ENCODE data around the gene ZNF805. TPM values are rescaled to one million over a fixed set of nuclear protein-coding genes. Genes with fewer than 3 reads are reported as not detected.
A peak's percentile ranks its signal among the peaks of the same experiment; 100 is the strongest.

ZNF805 gene
- polyA plus RNA-seq, 1 of the 3 experiments (the other 2 are of a cell fraction): 1.5 TPM

- no peak for TF ChIP-seq MAX (IDR thresholded peaks at IDR 0.05; ENCODE audit: low read depth)
- no peak for TF ChIP-seq RAD21 (IDR thresholded peaks at IDR 0.05; ENCODE audit: low read length)
- TF ChIP-seq MEF2A (IDR thresholded peaks at IDR 0.05; ENCODE audit: borderline replicate concordance, low read depth): no peak
- peak; percentile 46; the same call in 1 of the 2 replicates for TF ChIP-seq NFIC (IDR thresholded peaks at IDR 0.05; ENCODE audit: borderline replicate concordance)
- TF ChIP-seq EP300 (IDR thresholded peaks at IDR 0.05; ENCODE audit: borderline replicate concordance in 1 of 2, low read depth in 1 of 2, low read length in 1 of 2): no peak; a peak in 1 of 4 replicates
- no peak for TF ChIP-seq FOXJ3 (CRISPR knock-in tag; IDR thresholded peaks at IDR 0.05)
- no peak for TF ChIP-seq USF2 (IDR thresholded peaks at IDR 0.05; ENCODE audit: borderline replicate concordance, low read depth, low read length)
- no peak for TF ChIP-seq TAF1 (IDR thresholded peaks at IDR 0.05; ENCODE audit: borderline replicate concordance, low read depth, low read length)
- TF ChIP-seq EZH2phosphoT487 (IDR thresholded peaks at IDR 0.05; ENCODE audit: borderline replicate concordance, low read depth): no peak
Observed at GRCh38 chr19:57269515-57270250, 29.3 kb downstream of the ZNF805 start (continued).

- H3K9ac ChIP-seq: no peak overlapping the region
Observed at GRCh38 chr19:57271280-57271679, 30.8 kb downstream of the ZNF805 start.

More at GRCh38 chr19:57271280-57271679, 30.8 kb downstream of the ZNF805 start:
- Histone ChIP-seq H3F3A (replicated peaks; ENCODE audit: insufficient read depth) (peaks cover 21% of the 10 kb centered on the region), H3K4me2 (no peak overlapping the region), H3K9me2 (no peaks in the 10 kb centered on the region), H3K27me3 (ENCODE audit: insufficient read depth) (no peaks in the 10 kb centered on the region), H3K9me3 (no peaks in the 10 kb centered on the region), H3K36me3 (replicated peaks in 1 of 2; ENCODE audit: control insufficient read depth in 1 of 2, insufficient read depth in 2 of 2, low read length in 1 of 2) (peaks cover 0 to 4% of the 10 kb centered on the region in 2 experiments), H3K4me3 (ENCODE audit: low read depth in 2 of 2, low read length in 1 of 2) (no peak overlapping the region), H3K27ac (ENCODE audit: low read depth in 2 of 2, low read length in 1 of 2) (no peak overlapping the region), H4K20me1 (ENCODE audit: insufficient read depth) (no peaks in the 10 kb centered on the region), H2AFZ (ENCODE audit: low read depth) (no peak overlapping the region), H3K4me1 (ENCODE audit: control insufficient read depth in 1 of 2, insufficient read depth in 2 of 2, low read depth in 1 of 2, low read length in 1 of 2) (peaks cover 0 to 13% of the 10 kb centered on the region in 2 experiments; a peak in 1 of 4 replicates), H3K79me2 (ENCODE audit: insufficient read depth) (no peaks in the 10 kb centered on the region)
- WGBS (ENCODE audit: low lambda C conversion rate): 97% methylated on average over 8 of the region's 8 CpGs
- DNase-seq: no peak
- POLR2A ChIA-PET: no interaction called here
- CTCF ChIA-PET: interaction anchor here (0.7 kb wide), 1 partner anchor 1665 kb away, joined by 3 read pairs; no protein-coding TSS in a partner anchor
- TF ChIP-seq USF1 (IDR thresholded peaks at IDR 0.05; ENCODE audit: borderline replicate concordance, low read depth) (no peak), MEF2A (IDR thresholded peaks at IDR 0.05; ENCODE audit: borderline replicate concordance, low read depth) (no peak), FOXJ3 (CRISPR knock-in tag; IDR thresholded peaks at IDR 0.05) (no peak)
